ENCODE data around the gene NAA16. TPM values are rescaled to one million over a fixed set of nuclear protein-coding genes. Genes with fewer than 3 reads are reported as not detected.

NAA16 gene
- total and polyA plus RNA-seq, 9 of the 15 experiments (the other 6 are each of a cell fraction or from before 2014, with no cell fraction given) = 3.7 to 18.2 (median 12.0) TPM

GRCh38 chr13:41299316-41300094 lies 11.6 kb upstream of the NAA16 start:
- Histone ChIP-seq H3K4me1 (replicated peaks in 1 of 2; ENCODE audit: control insufficient read depth in 2 of 2, insufficient read depth in 2 of 2, low read length in 2 of 2) (no peaks in the 10 kb centered on the region), H3K9ac (ENCODE audit: insufficient read depth in 1 of 2, low read depth in 2 of 2, low read length in 2 of 2) (no peak overlapping the region), H3K79me2 (ENCODE audit: control insufficient read depth, insufficient read depth, low read length) (no peaks in the 10 kb centered on the region), H2AFZ (ENCODE audit: low read depth, low read length) (no peak overlapping the region), H3K9me1 (ENCODE audit: control insufficient read depth, insufficient read depth, low read length) (no peaks in the 10 kb centered on the region), H3K36me3 (ENCODE audit: control insufficient read depth, insufficient read depth, low read length) (no peaks in the 10 kb centered on the region), H3K4me2 (ENCODE audit: insufficient read depth, low read length) (no peak overlapping the region), H3K27me3 (ENCODE audit: control insufficient read depth in 2 of 2, insufficient read depth in 2 of 2, low read length in 2 of 2) (no peaks in the 10 kb centered on the region), H3K9me3 (replicated peaks; ENCODE audit: control insufficient read depth, insufficient read depth, low read depth, low read length) (no peaks in the 10 kb centered on the region), H3K27ac (ENCODE audit: extremely low read depth, low read depth, low read length) (no peak overlapping the region), H3K4me3 (no peak overlapping the region), H4K20me1 (replicated peaks; ENCODE audit: control insufficient read depth, insufficient read depth, low read length) (no peaks in the 10 kb centered on the region)
- 9% methylated on average over 4 of the region's 4 CpGs for WGBS (ENCODE audit: insufficient coverage, low coverage, missing lambda C conversion rate)
- ATAC-seq (no peak), FAIRE-seq (no peak), DNase-seq (ENCODE audit: extremely low read depth in 1 of 4, low spot score in 3 of 4) (no peak)
- intact Hi-C loops (cut with micrococcal nuclease) (no loop called here), in situ Hi-C loops (cut with MboI) (no loop called here)
- no TSS peak for BruUV-seq (replicated peaks)
- ChIA-PET POLR2A (interaction anchor here (0.6 kb wide), 1 partner anchor 72 kb away, joined by 3 read pairs; no protein-coding TSS in a partner anchor), CTCF (ENCODE audit: low intra/inter-chr PET ratio) (no interaction called here)
- no peak for TF ChIP-seq SAP30 (IDR thresholded peaks at IDR 0.05; ENCODE audit: borderline replicate concordance, insufficient read depth, low read depth, low read length, poor library complexity, severe bottlenecking)
- no peak for TF ChIP-seq CHD7 (IDR thresholded peaks at IDR 0.05; ENCODE audit: low read depth, low read length)
- TF ChIP-seq CBX3 (IDR thresholded peaks at IDR 0.05; ENCODE audit: borderline replicate concordance in 1 of 2, low read length in 2 of 2) = no peak
- no peak for TF ChIP-seq ZNF282 (CRISPR knock-in tag; IDR thresholded peaks at IDR 0.05)
- no peak for TF ChIP-seq MAX (CRISPR knock-in tag; IDR thresholded peaks at IDR 0.05)
- no peak for TF ChIP-seq ASH1L (IDR thresholded peaks at IDR 0.05; ENCODE audit: borderline replicate concordance, low read depth, partially characterized antibody)
- no peak for TF ChIP-seq PRPF4 (IDR thresholded peaks at IDR 0.05; ENCODE audit: insufficient read depth, low read depth, low read length, poor library complexity, severe bottlenecking)
- TF ChIP-seq ZC3H4 (CRISPR knock-in tag; IDR thresholded peaks at IDR 0.05; ENCODE audit: borderline replicate concordance) = no peak
- no peak for TF ChIP-seq HDGF (IDR thresholded peaks at IDR 0.05)
- no peak for TF ChIP-seq TRIM28 (IDR thresholded peaks at IDR 0.05)
